Neuronal stem cell (in vitro differentiated cells): ENCODE data around the gene MAB21L4.

ENCODE experiments used
- DNase-seq: peaks from one replicate; pipeline ENCODE4 v3.0.0-alpha.2; 2013; ENCODE audit warnings: low spot score
- H2AFZ ChIP-seq: one replicate; pipeline ENCODE4 v1.6.1; 2013; ENCODE audit warnings: mild to moderate bottlenecking, low read length, inconsistent platforms
- H2AK5ac ChIP-seq: 2 replicates; pipeline ENCODE4 v1.6.1; 2013; ENCODE audit warnings: low read depth, mild to moderate bottlenecking, inconsistent platforms, low read length, moderate library complexity, mixed read lengths
- H2BK120ac ChIP-seq: 2 replicates; pipeline ENCODE4 v1.6.1; 2013; ENCODE audit warnings: low read depth, mild to moderate bottlenecking, inconsistent platforms, low read length, moderate library complexity, mixed read lengths
- H2BK12ac ChIP-seq: one replicate; pipeline ENCODE4 v1.6.1; 2013; ENCODE audit warnings: low read length, inconsistent platforms
- H2BK15ac ChIP-seq: 2 replicates; pipeline ENCODE4 v1.6.1; 2013; ENCODE audit warnings: mild to moderate bottlenecking, low read length, inconsistent platforms, mixed read lengths
- H2BK5ac ChIP-seq: one replicate; pipeline ENCODE4 v1.6.1; 2013; ENCODE audit warnings: inconsistent platforms, mild to moderate bottlenecking, low read length, moderate library complexity
- H3K14ac ChIP-seq: one replicate; pipeline ENCODE4 v1.6.1; 2013; ENCODE audit warnings: low read length, inconsistent platforms
- H3K18ac ChIP-seq: 2 replicates; pipeline ENCODE4 v1.6.1; 2013; ENCODE audit warnings: low read length, inconsistent platforms
- H3K23ac ChIP-seq: 2 replicates; pipeline ENCODE4 v1.6.1; 2013; ENCODE audit warnings: low read depth, mild to moderate bottlenecking, mixed read lengths, low read length, inconsistent platforms; ENCODE audit not compliant: poor library complexity
- H3K27ac ChIP-seq: replicated peaks from 3 replicates; pipeline ENCODE4 v1.5.1; 2013; ENCODE audit warnings: low read length, inconsistent platforms
- H3K27me3 ChIP-seq, 3 experiments: 2 replicates each; pipeline ENCODE4 v1.6.1; 2013; ENCODE audit warnings: low read length in 3 of 3, mild to moderate bottlenecking in 2 of 3, inconsistent platforms in 1 of 3, low read depth in 1 of 3, mixed read lengths in 1 of 3, moderate library complexity in 1 of 3; ENCODE audit not compliant: control insufficient read depth in 3 of 3, insufficient read depth in 3 of 3
- H3K36me3 ChIP-seq, 2 donors: replicated peaks in 1 of 2; 2 replicates each; pipeline ENCODE4 v1.6.1; 2013; ENCODE audit warnings: low read length in 2 of 2; ENCODE audit not compliant: control insufficient read depth in 2 of 2, insufficient read depth in 2 of 2
- H3K4ac ChIP-seq: 2 replicates; pipeline ENCODE4 v1.6.1; 2013; ENCODE audit warnings: inconsistent platforms, mild to moderate bottlenecking, low read length, moderate library complexity
- H3K4me1 ChIP-seq, 2 donors: 1 replicate in 1 of 2; 2 replicates in 1 of 2; pipeline ENCODE4 v1.6.1; 2013; ENCODE audit warnings: low read length in 2 of 2, low read depth in 1 of 2; ENCODE audit not compliant: control insufficient read depth in 2 of 2, insufficient read depth in 1 of 2
- H3K4me2 ChIP-seq: one replicate; pipeline ENCODE4 v1.6.1; 2013; ENCODE audit warnings: mild to moderate bottlenecking, low read length, inconsistent platforms; ENCODE audit not compliant: insufficient read depth, poor library complexity, severe bottlenecking
- H3K4me3 ChIP-seq, 2 donors: 2 replicates each; pipeline ENCODE4 v1.5.1; 2013; ENCODE audit warnings: low read length in 2 of 2, mild to moderate bottlenecking in 2 of 2, inconsistent platforms in 1 of 2, moderate library complexity in 1 of 2
- H3K79me1 ChIP-seq: one replicate; pipeline ENCODE4 v1.6.1; 2013; ENCODE audit warnings: low read depth, mild to moderate bottlenecking, inconsistent platforms, low read length, moderate library complexity
- H3K9ac ChIP-seq: one replicate; pipeline ENCODE4 v1.6.1; 2013; ENCODE audit warnings: mild to moderate bottlenecking, low read depth, low read length, inconsistent platforms; ENCODE audit not compliant: poor library complexity
- H3K9me3 ChIP-seq, 2 donors: replicated peaks in 1 of 2; 2 replicates each; pipeline versions ENCODE3 to v1.6.1; 2013; ENCODE audit warnings: low read length in 2 of 2, mild to moderate bottlenecking in 2 of 2, inconsistent platforms in 1 of 2, low read depth in 1 of 2, mixed read lengths in 1 of 2, moderate library complexity in 1 of 2; ENCODE audit not compliant: control insufficient read depth in 2 of 2, insufficient read depth in 1 of 2
- H4K8ac ChIP-seq: one replicate; pipeline ENCODE4 v1.6.1; 2013; ENCODE audit warnings: low read depth, mild to moderate bottlenecking, inconsistent platforms, low read length, moderate library complexity
- H4K91ac ChIP-seq: one replicate; pipeline ENCODE4 v1.6.1; 2013; ENCODE audit warnings: low read length, low read depth, mild to moderate bottlenecking, inconsistent platforms; ENCODE audit not compliant: poor library complexity
- WGBS, 2 donors: extraction: QIAGEN DNeasy Blood & Tissue Kit; methylation state at CpG; one replicate each; pipeline ENCODE4 v1.1.7; 2013; ENCODE audit warnings: missing lambda C conversion rate in 2 of 2, mixed read lengths in 1 of 2; ENCODE audit not compliant: insufficient read length in 2 of 2, insufficient replicate concordance in 1 of 2; ENCODE audit errors: extremely low coverage in 2 of 2; 5-methylcytosine and 5-hydroxymethylcytosine counted together

The MAB21L4 gene

DNA sequence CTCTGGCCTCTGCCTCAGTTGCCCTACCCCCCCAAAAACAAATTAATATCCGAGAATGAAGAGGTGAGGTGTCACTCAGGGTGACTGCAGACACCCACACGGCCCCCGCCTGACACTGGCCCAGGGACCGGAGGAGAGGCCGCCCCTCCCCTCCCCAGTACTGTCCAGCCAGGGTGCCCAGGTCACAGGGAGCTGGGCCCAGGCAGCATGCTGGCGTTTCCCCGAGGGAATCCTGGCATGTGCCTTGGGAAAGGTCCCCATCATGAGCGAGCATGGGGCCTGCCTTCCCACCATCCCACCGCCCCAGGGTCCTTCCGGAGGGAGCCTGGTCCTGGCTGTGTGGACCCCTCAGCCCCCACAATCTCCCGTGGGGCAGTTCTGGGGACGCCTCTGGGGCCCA is 3.0 kb downstream of the MAB21L4 start:
- Histone ChIP-seq H3K27ac (no peak overlapping the region), H2AK5ac (peak overlapping the region; percentile 81), H2AFZ (peak overlapping the region; percentile 68), H3K36me3 (no peaks in the 10 kb centered on the region), H2BK12ac (no peak overlapping the region), H3K18ac (peak overlapping the region; percentile 5), H3K4me3 (no peak overlapping the region), H3K4ac (no peak overlapping the region), H3K4me1 (peaks cover 0 to 4% of the 10 kb centered on the region in 2 donors), H3K9me3 (no peaks in the 10 kb centered on the region), H4K91ac (no peak overlapping the region), H2BK120ac (no peak overlapping the region), H3K9ac (no peak overlapping the region), H4K8ac (no peak overlapping the region), H3K27me3 (peaks cover 0 to 15% (median 0%) of the 10 kb centered on the region in 3 experiments), H3K4me2 (no peak overlapping the region), H3K14ac (peak overlapping the region; percentile 76), H2BK5ac (no peak overlapping the region), H2BK15ac (no peak overlapping the region), H3K23ac (no peak overlapping the region), H3K79me1 (no peaks in the 10 kb centered on the region)
- no CpG with 5 or more reads among the region's 12 CpGs for WGBS, 2 donors
- DNase-seq: no peak

DNA sequence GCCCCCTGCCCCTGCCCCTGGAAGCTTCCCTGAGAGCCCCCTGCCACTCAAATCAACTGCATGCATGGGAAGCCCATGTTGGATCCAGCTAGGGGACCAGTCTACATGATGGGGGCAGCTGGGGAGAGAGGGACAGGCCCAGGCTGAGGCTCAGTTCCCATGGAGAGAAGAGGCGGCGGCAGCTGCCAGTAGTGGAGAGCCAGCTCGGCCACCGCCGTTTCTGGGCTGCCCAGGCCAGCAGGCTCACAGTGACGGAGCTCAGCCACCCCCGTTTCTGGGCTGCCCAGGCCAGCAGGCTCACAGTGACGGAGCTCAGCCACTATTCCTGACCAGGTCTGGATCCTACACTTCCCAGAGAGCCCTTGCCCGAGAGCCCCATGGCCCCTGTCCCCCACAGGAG is 3.6 kb downstream of the MAB21L4 start:
- DNase-seq: no peak
- WGBS, 2 donors: no CpG with 5 or more reads among the region's 9 CpGs

DNA sequence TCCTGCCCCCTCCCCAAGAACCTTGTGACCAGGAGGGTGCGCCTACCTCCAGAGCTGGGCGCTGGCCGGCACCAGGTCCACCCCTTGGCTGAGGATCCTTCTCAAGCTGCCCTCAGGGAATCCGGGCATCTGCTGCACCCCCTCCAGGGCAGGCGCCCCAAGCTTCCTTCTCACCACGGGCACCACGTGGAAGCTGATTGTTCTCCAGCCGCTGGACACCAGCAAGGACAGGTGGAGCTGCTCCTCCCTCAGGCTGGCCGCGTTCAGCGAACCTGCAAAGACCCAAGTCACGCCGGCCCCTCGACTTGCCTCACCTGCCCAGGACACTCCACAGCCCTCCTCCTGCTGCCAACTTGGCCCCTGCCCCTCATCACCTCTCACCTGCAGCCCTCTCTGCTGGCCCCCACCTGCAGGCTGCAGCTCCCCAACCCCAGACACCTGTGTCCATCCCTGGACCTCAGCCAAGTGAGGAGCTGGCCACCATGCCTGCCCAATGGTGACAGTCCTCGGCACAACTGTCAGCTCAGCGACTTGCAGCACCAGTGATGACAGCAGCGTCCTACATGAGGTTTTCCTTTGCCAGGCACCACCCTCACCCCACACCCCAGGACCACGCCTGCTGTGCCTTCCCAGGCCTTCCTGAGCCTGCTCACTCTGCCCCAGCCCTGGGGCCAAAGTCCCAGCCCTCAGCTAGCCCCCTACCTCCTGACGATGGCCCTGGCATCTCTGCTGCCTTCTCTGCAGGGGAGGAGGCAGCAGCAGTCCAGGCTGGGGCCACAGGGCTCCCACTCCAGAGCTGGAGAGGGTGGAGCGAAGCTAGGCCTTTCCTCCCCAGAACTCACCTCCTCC is 4.2 kb downstream of the MAB21L4 start:
- Histone ChIP-seq H3K23ac (peak overlapping the region; percentile 55), H3K79me1 (no peaks in the 10 kb centered on the region), H3K4me3 (no peak overlapping the region), H3K9me3 (no peaks in the 10 kb centered on the region), H3K9ac (no peak overlapping the region), H3K4ac (no peak overlapping the region), H2BK15ac (peak overlapping the region; percentile 67), H3K27me3 (peaks cover 0 to 15% (median 0%) of the 10 kb centered on the region in 3 experiments), H2AK5ac (peak overlapping the region; percentile 88), H2BK12ac (peak overlapping the region; percentile 73), H4K8ac (no peak overlapping the region), H3K4me1 (peaks cover 0 to 2% of the 10 kb centered on the region in 2 donors), H3K4me2 (no peak overlapping the region), H3K36me3 (no peaks in the 10 kb centered on the region), H2BK5ac (no peak overlapping the region), H3K14ac (no peak overlapping the region), H4K91ac (no peak overlapping the region), H3K27ac (no peak overlapping the region), H2BK120ac (no peak overlapping the region), H3K18ac (peak overlapping the region; percentile 76), H2AFZ (no peak overlapping the region)
- no peak for DNase-seq
- WGBS, 2 donors: no CpG with 5 or more reads among the region's 20 CpGs

More for the DNA sequence above, 3.6 kb downstream of the MAB21L4 start:
- Histone ChIP-seq H3K4ac (no peak overlapping the region), H3K4me1 (peaks cover 0 to 4% of the 10 kb centered on the region in 2 donors), H2AFZ (no peak overlapping the region), H2BK12ac (no peak overlapping the region), H3K27ac (no peak overlapping the region), H3K4me3 (no peak overlapping the region), H4K91ac (no peak overlapping the region), H2AK5ac (peak overlapping the region; percentile 70), H2BK15ac (no peak overlapping the region), H3K18ac (no peak overlapping the region), H3K36me3 (no peaks in the 10 kb centered on the region), H2BK5ac (no peak overlapping the region), H4K8ac (no peak overlapping the region), H3K23ac (no peak overlapping the region), H3K27me3 (peaks cover 0 to 15% (median 0%) of the 10 kb centered on the region in 3 experiments), H3K4me2 (no peak overlapping the region), H2BK120ac (no peak overlapping the region), H3K14ac (no peak overlapping the region), H3K9ac (peak overlapping the region; percentile 21), H3K79me1 (no peaks in the 10 kb centered on the region), H3K9me3 (no peaks in the 10 kb centered on the region)

DNA sequence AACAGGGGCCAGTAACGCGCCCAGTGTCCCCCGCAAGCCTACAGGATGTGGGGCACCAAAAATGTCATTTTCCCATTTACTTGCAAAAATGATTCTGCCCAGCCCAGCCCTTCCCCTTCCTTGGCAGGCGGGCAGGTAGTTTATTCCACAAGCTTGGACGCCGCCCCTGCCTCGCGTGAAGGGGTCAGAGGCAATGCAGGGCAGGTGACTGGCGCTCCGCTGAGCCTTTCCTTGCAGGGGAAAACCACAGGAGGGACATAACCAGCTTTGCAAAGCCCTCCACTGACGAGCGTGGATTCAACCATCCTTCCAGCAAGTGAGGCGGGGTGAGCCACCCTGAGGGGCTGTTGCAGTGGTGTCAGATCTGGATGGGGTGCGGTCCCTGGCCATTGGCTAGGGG is 5.3 kb downstream of the MAB21L4 start:
- Histone ChIP-seq H2AK5ac (peak overlapping the region; percentile 37), H2AFZ (no peak overlapping the region), H2BK12ac (no peak overlapping the region), H3K4me1 (peaks cover 0 to 2% of the 10 kb centered on the region in 2 donors), H3K4me3 (no peak overlapping the region), H3K27me3 (peaks cover 0 to 14% (median 0%) of the 10 kb centered on the region in 3 experiments), H3K79me1 (no peaks in the 10 kb centered on the region), H4K91ac (no peak overlapping the region), H3K9ac (no peak overlapping the region), H3K9me3 (no peaks in the 10 kb centered on the region), H3K4ac (no peak overlapping the region), H3K14ac (no peak overlapping the region), H4K8ac (no peak overlapping the region), H2BK15ac (peak overlapping the region; percentile 67), H3K36me3 (no peaks in the 10 kb centered on the region), H3K4me2 (peak overlapping the region; percentile 11), H2BK5ac (peak overlapping the region; percentile 39), H3K18ac (no peak overlapping the region), H2BK120ac (no peak overlapping the region), H3K23ac (no peak overlapping the region), H3K27ac (no peak overlapping the region)
- DNase-seq: no peak
- no CpG with 5 or more reads among the region's 14 CpGs for WGBS, 2 donors
